PC-3 (cell line): ENCODE data around the gene MAP3K9. TPM values are rescaled to one million over a fixed set of nuclear protein-coding genes. Genes with fewer than 3 reads are reported as not detected.

ENCODE experiments used
- ATAC-seq: fragments of 200-7000 bp; cut with Tn5 transposase; 2 replicates; pipeline ENCODE4 v1.9.1; 2020; ENCODE audit warnings: mild to moderate bottlenecking, moderate library complexity
- BruUV-seq: library from RNA; stranded (reverse); fragments of 400-500 nt; replicated peaks from 2 replicates; lab custom pipeline; 2021; lab: Mats Ljungman, UMichigan
- CTCF ChIA-PET: fragments of 300-600 bp; sonication (Branson Sonifier 250); formaldehyde crosslinking; loops from one replicate; lab custom pipeline; 2022; ENCODE audit warnings: antibody characterized with exemption; lab: Charles Lee
- POLR2A ChIA-PET: fragments of 300-600 bp; sonication (Branson Sonifier 250); formaldehyde crosslinking; loops from one replicate; lab custom pipeline; 2022; ENCODE audit warnings: antibody characterized with exemption; ENCODE audit not compliant: unreplicated experiment; lab: Charles Lee
- DNase-seq: peaks from one replicate; pipeline ENCODE4 v3.0.0-alpha.2; 2015
- H2AFZ ChIP-seq: fragments of 300-600 bp; sonication (generic); 2 replicates; pipeline ENCODE4 v1.6.0; 2016; ENCODE audit warnings: antibody characterized with exemption, low read length
- H3F3A ChIP-seq: fragments of 300-600 bp; sonication (generic); one replicate; pipeline ENCODE4 v1.6.0; 2017; ENCODE audit warnings: antibody characterized with exemption, low read length, control low read depth, mild to moderate bottlenecking; ENCODE audit not compliant: unreplicated experiment
- H3K27ac ChIP-seq: fragments of 300-600 bp; sonication (generic); 2 replicates; pipeline ENCODE4 v1.5.1; 2016; ENCODE audit warnings: mild to moderate bottlenecking, low read length
- H3K27me3 ChIP-seq: fragments of 300-600 bp; sonication (generic); 2 replicates; pipeline ENCODE4 v1.6.1; 2016; ENCODE audit warnings: low read length, mixed read lengths
- H3K36me3 ChIP-seq: fragments of 300-600 bp; sonication (generic); 2 replicates; pipeline ENCODE4 v1.6.1; 2016; ENCODE audit warnings: low read depth, mixed run types, low read length, mixed read lengths
- H3K4me1 ChIP-seq: fragments of 300-600 bp; sonication (generic); 2 replicates; pipeline ENCODE4 v1.5.1; 2016; ENCODE audit warnings: low read length; ENCODE audit not compliant: insufficient read depth
- H3K4me2 ChIP-seq: fragments of 300-600 bp; sonication (generic); 2 replicates; pipeline ENCODE4 v1.6.0; 2016; ENCODE audit warnings: low read length
- H3K4me3 ChIP-seq: fragments of 300-600 bp; sonication (generic); 2 replicates; pipeline ENCODE4 v1.5.1; 2016; ENCODE audit warnings: mild to moderate bottlenecking, low read length, mixed read lengths
- H3K79me2 ChIP-seq: fragments of 300-600 bp; sonication (generic); 2 replicates; pipeline ENCODE4 v1.6.1; 2017; ENCODE audit warnings: low read length, mixed read lengths
- H3K9ac ChIP-seq: fragments of 300-600 bp; sonication (generic); 2 replicates; pipeline ENCODE4 v1.6.0; 2016; ENCODE audit warnings: mild to moderate bottlenecking, low read length
- H3K9me2 ChIP-seq: fragments of 300-600 bp; sonication (generic); replicated peaks from 2 replicates; pipeline ENCODE4 v1.6.1; 2016; ENCODE audit warnings: mixed run types, low read length, mixed read lengths
- H3K9me3 ChIP-seq: fragments of 300-600 bp; sonication (generic); 2 replicates; pipeline ENCODE4 v1.6.1; 2016; ENCODE audit warnings: low read length, mixed read lengths
- H4K20me1 ChIP-seq: fragments of 300-600 bp; sonication (generic); 2 replicates; pipeline ENCODE4 v1.6.1; 2016; ENCODE audit warnings: low read length, mixed read lengths
- EZH2 ChIP-seq: fragments of 300-600 bp; sonication (generic); IDR thresholded peaks from one replicate; pipeline ENCODE4 v1.6.1; 2017; ENCODE audit warnings: antibody characterized with exemption, mild to moderate bottlenecking, low read length; ENCODE audit not compliant: unreplicated experiment
- EZH2phosphoT487 ChIP-seq: fragments of 300-600 bp; sonication (generic); IDR thresholded peaks from 2 replicates; pipeline ENCODE4 v1.6.1; 2018; ENCODE audit warnings: mild to moderate bottlenecking, antibody characterized with exemption, low read length, borderline replicate concordance
- intact Hi-C: fragments of 100-400 bp; cut with micrococcal nuclease; formaldehyde crosslinking; loops from 2 replicates; pipeline ENCODE4 v1.9.0; 2023
- total RNA-seq: library from RNA; depleted of rRNA; stranded (reverse); fragments of >200 nt; gene quantifications from 2 replicates; pipeline ENCODE4 v1.2.3, GENCODE V29; 2014
- TF ChIP-seq, protein P1 (sequence below): fragments of 300-600 bp; sonication (generic); conservative IDR thresholded peaks from 2 replicates; pipeline ENCODE4 v1.5.1; 2017; ENCODE audit warnings: antibody characterized with exemption, low read depth, mild to moderate bottlenecking, low read length

MAP3K9 gene
- total RNA-seq, 1 experiment from 2014 or later: 13.4 TPM

GRCh38 chr14:70793637-70794036, 15.7 kb downstream of the MAP3K9 start:
- Histone ChIP-seq H3F3A (no peaks in the 10 kb centered on the region), H3K4me2 (no peak overlapping the region), H3K9me2 (no peaks in the 10 kb centered on the region), H3K27me3 (no peaks in the 10 kb centered on the region), H3K36me3 (peaks cover 23% of the 10 kb centered on the region; the same call in 1 of the 2 replicates), H3K4me3 (no peak overlapping the region), H3K27ac (no peak overlapping the region), H2AFZ (no peak overlapping the region), H4K20me1 (no peaks in the 10 kb centered on the region; the same call in 1 of the 2 replicates), H3K79me2 (peaks cover 77% of the 10 kb centered on the region), H3K9ac (no peak overlapping the region), H3K4me1 (peaks cover 14% of the 10 kb centered on the region), H3K9me3 (no peaks in the 10 kb centered on the region)
- ChIA-PET POLR2A (no interaction called here), CTCF (no interaction called here)
- TF ChIP-seq, protein P1, sequence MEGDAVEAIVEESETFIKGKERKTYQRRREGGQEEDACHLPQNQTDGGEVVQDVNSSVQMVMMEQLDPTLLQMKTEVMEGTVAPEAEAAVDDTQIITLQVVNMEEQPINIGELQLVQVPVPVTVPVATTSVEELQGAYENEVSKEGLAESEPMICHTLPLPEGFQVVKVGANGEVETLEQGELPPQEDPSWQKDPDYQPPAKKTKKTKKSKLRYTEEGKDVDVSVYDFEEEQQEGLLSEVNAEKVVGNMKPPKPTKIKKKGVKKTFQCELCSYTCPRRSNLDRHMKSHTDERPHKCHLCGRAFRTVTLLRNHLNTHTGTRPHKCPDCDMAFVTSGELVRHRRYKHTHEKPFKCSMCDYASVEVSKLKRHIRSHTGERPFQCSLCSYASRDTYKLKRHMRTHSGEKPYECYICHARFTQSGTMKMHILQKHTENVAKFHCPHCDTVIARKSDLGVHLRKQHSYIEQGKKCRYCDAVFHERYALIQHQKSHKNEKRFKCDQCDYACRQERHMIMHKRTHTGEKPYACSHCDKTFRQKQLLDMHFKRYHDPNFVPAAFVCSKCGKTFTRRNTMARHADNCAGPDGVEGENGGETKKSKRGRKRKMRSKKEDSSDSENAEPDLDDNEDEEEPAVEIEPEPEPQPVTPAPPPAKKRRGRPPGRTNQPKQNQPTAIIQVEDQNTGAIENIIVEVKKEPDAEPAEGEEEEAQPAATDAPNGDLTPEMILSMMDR: no peak
- TF ChIP-seq EZH2 (no peak), EZH2phosphoT487 (no peak)
- DNase-seq (no peak), ATAC-seq (no peak)
- intact Hi-C loops: no loop called here
- BruUV-seq: no TSS peak

DNA sequence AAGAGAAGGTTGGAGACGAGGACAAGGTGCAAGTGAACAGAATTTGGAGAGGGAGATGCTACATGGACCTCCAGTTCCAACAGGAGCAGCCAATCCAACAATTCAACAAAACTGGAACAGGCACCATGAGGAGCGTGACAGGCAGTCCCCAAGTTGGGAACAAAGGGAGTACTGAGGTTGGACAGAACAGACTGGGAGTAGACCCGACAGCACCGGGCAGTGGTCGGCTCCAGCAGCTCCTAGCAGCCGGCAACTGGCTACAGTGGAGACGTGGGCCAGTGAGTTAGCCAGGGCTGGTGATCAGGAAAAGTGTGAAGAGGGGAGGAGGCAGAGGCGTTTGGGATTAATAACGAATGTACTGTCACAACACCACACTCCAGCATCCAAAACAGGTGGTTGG, 16.4 kb downstream of the MAP3K9 start:
- no peak overlapping the region for H3K9ac ChIP-seq
- no peak overlapping the region for H3K4me2 ChIP-seq
- H3K4me1 ChIP-seq: peaks cover 14% of the 10 kb centered on the region
- intact Hi-C loops: no loop called here
- H3K9me2 ChIP-seq: no peaks in the 10 kb centered on the region
- CTCF ChIA-PET: no interaction called here
- no peak overlapping the region for H2AFZ ChIP-seq
- POLR2A ChIA-PET: no interaction called here
- no peak for DNase-seq
- no peak overlapping the region for H3K27ac ChIP-seq
- no peak for ATAC-seq
- no peaks in the 10 kb centered on the region; the same call in 1 of the 2 replicates for H4K20me1 ChIP-seq
- H3K36me3 ChIP-seq: peaks cover 21% of the 10 kb centered on the region; the same call in 1 of the 2 replicates
- no peaks in the 10 kb centered on the region for H3F3A ChIP-seq
- BruUV-seq: no TSS peak
- H3K79me2 ChIP-seq: peaks cover 80% of the 10 kb centered on the region
- no peaks in the 10 kb centered on the region for H3K9me3 ChIP-seq
- H3K4me3 ChIP-seq: no peak overlapping the region
- no peaks in the 10 kb centered on the region for H3K27me3 ChIP-seq
- TF ChIP-seq, protein P1: no peak
- TF ChIP-seq EZH2phosphoT487 (no peak), EZH2 (no peak)

DNA sequence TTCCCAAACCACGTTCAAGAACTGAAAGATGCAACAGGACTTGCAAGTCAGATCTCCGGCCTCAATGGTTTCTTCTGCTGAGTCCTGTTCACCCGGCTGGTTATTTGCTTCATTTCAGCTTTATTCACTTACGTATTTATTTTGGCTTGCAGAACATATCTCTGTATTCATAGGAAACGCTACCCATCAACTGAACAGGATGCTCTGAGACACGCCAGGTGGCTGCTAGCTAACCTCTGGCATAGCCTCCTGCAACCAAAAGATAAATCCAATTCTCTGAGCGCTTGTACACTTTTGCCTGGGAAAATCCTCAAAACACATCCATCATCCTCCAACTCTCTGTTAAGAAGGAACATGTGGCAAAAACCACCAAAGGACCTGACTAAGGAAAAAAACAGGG, 17.3 kb downstream of the MAP3K9 start:
- H3K9me3 ChIP-seq: no peaks in the 10 kb centered on the region
- BruUV-seq: no TSS peak
- ATAC-seq: no peak
- intact Hi-C loops: no loop called here
- no peak overlapping the region for H3K9ac ChIP-seq
- H3K4me1 ChIP-seq: peaks cover 14% of the 10 kb centered on the region
- peaks cover 83% of the 10 kb centered on the region for H3K79me2 ChIP-seq
- ChIA-PET CTCF (no interaction called here), POLR2A (no interaction called here)
- TF ChIP-seq EZH2: no peak
- no peak for TF ChIP-seq EZH2phosphoT487
- TF ChIP-seq, protein P1: no peak
- H3K4me3 ChIP-seq: no peak overlapping the region
- no peaks in the 10 kb centered on the region for H3F3A ChIP-seq
- H3K27me3 ChIP-seq: no peaks in the 10 kb centered on the region
- H2AFZ ChIP-seq: no peak overlapping the region
- H4K20me1 ChIP-seq: no peaks in the 10 kb centered on the region
- no peak for DNase-seq
- H3K36me3 ChIP-seq: peaks cover 19% of the 10 kb centered on the region; the same call in 1 of the 2 replicates
- no peak overlapping the region for H3K27ac ChIP-seq
- H3K9me2 ChIP-seq: no peaks in the 10 kb centered on the region
- H3K4me2 ChIP-seq: no peak overlapping the region
